Stimulated activated CD8-positive, alpha-beta memory T cell treated with anti-CD3 and anti-CD28 coated beads, Interleukin-12 subunit alpha, Interleukin-12 subunit beta, amount 100 ng/mL, for 4 hours (primary cell): ENCODE data around the gene CBX7.

Experiments used
- DNase-seq: peaks from one replicate; pipeline ENCODE4 v3.0.0-alpha.2; 2020; ENCODE audit warnings: low read depth

The CBX7 gene

DNA sequence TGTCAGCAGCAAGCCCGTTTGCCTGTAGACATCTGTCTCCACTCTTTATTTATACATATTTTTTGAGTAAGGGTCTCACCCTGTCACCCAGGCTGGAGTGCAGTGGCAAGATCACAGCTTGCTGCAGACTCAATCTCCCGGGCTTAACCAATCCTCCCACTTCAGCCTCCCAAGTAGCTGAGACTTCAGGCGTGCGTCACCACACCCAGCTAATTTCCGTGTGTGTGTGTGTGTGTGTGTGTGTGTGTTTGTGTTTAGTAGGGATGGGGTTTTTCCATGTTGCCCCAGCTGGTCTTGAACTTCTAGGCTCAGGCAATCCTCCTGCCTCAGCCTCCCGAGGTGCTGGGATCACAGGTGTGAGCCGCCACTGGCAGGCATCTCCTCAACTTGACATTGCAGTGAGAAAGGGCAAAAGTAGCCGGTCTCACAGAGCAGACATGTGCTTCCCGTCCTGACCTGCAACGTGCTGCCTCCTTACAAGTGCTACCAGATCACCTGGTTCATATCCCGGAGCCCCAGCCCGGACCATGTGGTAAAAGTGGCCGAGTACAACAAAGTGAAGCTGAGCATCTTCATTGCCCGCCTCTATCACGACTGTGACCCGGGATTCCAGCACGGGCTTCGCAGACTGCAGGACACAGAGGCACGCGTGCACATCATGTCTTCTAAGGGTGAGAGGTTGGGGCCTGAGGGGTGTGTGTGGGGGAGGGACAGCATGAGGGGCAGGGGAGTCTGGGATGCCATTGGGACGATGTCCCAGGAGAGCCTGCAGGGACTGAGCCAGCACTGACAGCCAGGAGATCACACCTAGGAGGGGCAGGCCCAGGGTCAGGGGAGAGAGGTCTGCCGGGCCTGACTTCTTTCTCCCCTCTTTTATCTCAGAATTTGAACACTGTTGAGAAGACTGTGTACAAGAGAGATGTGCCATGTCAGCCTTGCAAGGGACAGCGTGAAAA, 61.1 kb downstream of the CBX7 start:
- no peak for DNase-seq

DNA sequence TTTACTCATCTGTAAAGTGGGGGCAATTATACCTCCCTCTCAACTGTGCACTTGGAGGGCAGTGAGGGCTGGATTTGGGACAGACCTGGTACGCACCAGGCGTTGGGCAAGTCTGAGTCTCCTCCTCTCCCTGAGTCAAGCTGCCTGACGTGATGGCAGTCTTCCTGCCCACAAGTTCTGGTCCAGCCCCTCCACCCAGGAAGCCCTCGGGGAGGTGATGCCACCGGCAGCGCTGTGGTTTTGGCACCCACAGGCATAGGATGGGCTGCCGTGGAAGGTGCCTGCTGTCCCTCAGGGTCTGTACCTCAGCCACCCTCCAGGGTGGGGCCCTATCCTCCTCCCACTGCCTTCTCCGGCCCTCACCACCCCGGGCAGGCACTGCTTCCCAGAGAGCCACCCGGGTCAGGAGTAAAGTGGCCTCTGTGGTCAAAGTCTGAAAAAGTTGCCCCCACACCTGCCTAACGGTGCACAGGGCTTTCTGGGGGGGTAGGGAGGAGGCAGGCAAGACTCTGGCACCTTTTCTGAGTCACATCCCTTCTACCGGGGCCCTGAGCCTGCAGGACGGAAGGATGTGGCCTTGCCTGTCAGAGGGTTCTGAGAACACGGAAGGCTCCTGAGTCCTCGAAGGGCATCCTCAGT, 61.9 kb downstream of the CBX7 start:
- DNase-seq = peak; percentile 81

DNA sequence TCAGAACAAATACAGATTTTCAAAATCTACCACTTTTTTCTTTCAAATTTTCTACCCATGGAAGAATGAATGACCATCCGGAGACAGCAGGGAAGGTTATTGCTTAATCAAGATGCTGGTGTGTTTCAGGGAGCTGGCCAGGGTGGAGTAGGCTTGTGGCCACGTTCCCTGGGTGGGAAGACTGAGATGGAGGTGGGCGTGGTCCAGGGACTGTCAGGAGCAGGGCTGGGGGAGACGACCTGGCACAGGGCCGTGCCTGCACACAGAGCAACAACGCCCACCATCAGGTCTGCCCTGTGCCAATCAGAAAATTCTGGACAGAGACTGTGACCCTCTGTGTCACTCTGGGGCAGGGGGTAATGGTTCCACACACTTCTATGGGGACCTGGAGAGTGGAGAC, 62.6 kb downstream of the CBX7 start:
- DNase-seq = no peak

DNA sequence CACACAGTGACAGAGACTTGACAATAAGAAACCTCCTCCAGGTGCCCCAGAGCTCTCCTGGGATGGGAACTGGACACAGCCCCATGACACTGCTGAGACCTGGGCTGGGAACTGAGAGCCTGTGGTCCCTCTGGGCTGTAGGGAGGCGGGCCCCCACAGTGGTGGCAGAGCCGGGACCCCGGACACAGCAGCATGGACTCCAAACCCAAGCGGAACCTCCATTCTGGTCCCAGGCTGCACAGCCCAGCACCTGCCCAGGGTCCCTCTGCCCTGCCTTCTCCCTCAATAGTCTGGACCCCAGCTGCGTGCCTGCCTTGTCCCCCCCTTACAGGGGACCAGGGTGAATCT, 63.8 kb downstream of the CBX7 start:
- DNase-seq = no peak

DNA sequence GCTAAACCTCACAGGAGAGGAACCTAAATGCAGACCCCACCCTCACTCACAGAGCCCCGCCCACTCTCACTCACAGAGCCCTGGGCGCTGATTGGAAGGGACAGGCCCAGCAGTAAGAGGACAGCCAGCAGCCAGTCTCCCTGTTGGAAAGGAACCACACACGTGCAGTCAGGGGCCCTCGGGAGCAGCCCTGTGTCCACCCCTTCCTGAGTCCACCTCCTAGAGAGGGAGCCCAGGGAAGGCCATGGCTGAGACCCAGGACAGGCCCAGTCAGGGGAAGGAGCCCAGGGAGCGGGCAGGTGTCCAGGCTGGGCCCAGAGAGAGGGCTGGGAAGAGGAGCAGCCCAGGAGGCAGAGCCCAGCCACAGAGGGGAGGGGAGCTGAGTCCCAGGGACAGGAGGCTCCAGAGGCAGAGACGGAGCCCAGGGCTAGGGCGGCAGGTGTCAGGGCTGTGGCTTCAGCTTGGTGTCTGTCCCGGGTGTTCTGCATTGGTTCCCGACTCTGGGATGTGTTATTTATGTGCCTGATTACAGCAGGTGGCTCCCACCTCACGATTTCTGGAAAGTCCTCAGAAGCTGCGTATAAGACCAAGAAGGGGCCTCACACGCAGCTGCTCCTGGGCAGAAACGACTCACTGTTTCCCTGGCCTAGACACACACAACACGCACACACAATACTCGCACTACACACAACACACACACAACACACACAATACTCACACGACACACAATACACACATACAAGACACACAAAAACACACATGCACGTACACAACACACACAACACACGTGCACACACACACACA, 64.4 kb downstream of the CBX7 start:
- no peak for DNase-seq

DNA sequence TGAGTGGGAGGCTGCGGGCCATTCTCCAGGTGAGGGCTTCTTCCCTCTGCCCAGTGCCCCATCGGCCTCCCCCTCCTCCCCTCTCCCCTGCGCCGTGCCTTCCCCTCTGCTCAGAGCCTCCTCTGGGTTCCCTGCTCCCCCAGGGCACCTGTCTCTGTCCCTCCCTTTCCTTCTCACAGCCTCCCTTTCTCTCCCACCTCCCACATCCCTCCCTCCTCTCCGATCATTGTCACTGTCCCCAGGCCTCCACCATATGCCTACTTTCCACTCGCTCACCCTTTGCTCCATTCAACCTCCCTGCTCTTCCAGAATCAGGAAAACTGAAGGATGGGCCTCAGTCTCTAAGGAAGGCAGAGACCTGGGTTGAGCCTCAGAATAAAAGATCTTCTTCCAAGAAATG, 65.4 kb downstream of the CBX7 start:
- no peak for DNase-seq

DNA sequence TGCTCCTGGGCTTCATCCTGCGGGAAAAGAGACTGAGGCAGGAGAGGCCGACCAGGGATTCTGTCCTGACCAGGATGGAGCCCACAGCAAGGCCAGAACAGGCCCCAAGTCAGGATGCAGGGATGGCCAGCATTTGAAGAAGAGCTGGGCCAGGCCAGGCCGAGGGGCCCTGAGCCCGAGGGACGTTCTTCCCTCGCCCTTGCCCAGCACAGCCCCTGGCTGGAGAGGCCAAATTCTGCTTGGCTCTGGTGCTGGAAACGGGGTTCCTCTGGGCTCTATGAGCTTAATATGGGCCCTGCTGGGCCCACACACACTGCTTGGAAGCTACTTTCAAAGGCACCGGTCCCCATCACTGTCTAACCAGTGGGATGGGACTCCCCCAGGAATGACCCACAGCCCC, 67.8 kb downstream of the CBX7 start:
- no peak for DNase-seq

DNA sequence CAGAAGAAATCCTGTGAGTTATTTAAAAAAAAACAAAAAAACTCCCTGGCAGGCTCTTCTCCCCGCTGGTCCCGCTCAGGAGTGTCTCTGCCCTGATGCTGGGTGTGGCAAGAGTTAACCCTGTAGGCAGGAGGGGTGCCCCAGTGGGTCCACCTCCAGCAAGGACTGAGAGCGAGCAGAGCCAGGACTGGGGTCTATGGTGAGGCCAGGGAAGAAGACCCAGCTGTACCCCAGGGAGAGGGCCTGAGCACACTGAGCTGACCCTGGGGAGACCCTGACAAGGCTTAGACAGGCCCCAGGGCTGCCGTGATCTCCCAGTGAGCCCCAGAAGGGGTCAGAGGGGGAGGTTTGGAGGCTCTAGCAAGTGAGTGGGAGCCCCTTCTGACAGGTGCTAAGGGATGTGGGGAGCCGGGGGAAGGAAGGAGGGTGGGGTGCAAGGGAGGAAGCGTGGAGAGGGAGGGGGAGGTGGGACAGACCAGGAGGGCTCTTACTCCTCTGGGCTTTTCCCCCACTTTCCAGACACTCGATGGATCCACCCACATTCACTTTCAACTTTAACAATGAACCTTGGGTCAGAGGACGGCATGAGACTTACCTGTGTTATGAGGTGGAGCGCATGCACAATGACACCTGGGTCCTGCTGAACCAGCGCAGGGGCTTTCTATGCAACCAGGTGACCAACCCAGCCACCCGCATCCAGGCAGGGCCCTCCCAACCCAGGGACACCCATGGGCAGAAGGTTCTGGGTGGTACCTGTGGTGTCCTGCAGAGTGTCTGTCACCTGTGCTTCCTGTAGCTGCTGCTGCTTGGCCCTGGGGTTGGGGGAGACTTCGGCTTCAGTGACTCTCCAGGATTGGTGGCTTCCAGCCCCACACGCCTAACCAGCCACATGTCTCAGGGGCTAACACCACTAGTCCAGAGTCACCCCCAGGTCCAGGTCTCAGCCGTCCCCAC, 69.0 kb downstream of the CBX7 start:
- no peak for DNase-seq

DNA sequence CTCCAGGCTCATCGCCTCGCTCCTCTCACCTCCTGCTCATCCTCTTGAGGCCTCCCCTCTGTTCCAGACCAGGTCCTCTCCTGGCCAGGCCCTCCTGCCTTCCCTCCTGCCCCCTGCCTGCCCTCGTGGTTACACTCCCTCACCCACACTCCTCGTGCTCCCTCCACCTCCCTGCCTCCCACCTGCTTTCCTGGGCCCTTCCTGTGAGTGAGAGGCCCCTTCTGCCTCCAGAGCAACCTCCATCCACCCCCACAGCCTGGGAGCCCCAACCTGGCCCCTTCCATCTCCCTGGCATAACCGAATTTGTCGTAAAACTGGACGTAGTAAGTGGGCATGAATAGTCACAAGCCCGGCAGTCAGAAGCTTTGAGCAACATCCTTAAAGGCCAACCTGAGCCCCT, 70.9 kb downstream of the CBX7 start:
- no peak for DNase-seq

DNA sequence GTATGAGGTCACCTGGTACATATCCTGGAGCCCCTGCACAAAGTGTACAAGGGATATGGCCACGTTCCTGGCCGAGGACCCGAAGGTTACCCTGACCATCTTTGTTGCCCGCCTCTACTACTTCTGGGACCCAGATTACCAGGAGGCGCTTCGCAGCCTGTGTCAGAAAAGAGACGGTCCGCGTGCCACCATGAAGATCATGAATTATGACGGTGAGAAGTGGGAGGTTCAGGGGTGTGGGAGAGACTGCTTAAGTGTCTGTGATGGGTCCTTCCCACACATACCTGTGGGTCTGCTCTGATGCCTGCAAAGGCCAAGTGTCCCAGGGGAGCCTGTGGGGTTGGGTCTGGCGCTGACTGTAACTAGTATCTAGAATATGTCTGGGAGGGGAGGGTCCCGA, 71.5 kb downstream of the CBX7 start:
- no peak for DNase-seq
